HG03097 (cell line): ENCODE results near the gene PRRC2B.
"Not testable (repeated sequence)": the region's sequence is repeated elsewhere in the genome, so short reads cannot be mapped to it uniquely, and the experiment has no call there.

Source experiments
- ATAC-seq: cut with Tn5 transposase; IDR thresholded peaks from one replicate; pipeline ENCODE4 v1.9.1; 2021; ENCODE audit not compliant: unreplicated experiment, low FRiP score

Gene PRRC2B

GRCh38 chr9:131432597-131433301 lies 38.9 kb downstream of the PRRC2B start:
- no peak for ATAC-seq

GRCh38 chr9:131433302-131433854 lies 39.5 kb downstream of the PRRC2B start:
- ATAC-seq, result no peak

- no peak for ATAC-seq
Measured at GRCh38 chr9:131434673-131435072, 40.8 kb downstream of the PRRC2B start.

DNA sequence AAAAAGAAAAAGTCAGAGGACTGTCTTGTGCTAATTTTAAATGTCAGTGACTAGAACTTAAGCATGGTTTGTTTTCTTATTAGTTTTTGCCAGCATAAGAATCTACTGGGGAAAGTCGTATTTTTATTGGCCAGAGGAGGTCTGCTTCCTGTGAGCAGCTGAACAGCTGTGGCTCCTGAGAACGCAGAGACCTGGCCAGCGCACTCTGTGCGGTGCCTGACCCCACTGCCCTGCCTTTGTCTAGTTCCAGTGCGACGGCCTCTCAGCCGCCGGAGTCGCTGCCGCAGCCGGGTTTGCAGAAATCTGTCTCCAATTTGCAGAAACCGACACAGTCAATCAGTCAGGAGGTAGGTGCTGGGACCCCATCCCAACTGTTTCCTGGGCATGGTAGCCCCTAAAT lies 42.5 kb downstream of the PRRC2B start:
- no peak for ATAC-seq

- no peak for ATAC-seq
Measured at GRCh38 chr9:131436865-131437271, 43.0 kb downstream of the PRRC2B start.

DNA sequence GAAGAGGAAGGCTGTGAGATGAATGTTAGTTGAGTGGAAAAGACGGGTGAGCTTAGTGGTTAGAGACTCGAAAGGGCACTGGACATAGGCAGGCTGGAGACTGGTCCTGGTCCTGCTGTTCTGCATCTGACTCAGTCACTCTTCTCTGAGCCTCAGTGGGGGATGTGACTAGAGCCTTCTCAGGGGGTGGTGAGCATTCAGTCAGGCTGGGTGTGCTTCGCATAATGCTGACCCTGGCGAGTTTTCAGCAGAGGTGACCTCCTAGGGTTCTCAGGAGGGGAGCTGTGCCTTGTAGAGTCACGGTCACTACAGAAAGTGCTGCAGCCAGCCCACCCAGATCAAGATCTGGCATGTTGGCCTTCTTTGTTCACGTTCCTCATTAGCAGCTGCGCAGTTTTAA lies 44.3 kb downstream of the PRRC2B start:
- no peak for ATAC-seq

DNA sequence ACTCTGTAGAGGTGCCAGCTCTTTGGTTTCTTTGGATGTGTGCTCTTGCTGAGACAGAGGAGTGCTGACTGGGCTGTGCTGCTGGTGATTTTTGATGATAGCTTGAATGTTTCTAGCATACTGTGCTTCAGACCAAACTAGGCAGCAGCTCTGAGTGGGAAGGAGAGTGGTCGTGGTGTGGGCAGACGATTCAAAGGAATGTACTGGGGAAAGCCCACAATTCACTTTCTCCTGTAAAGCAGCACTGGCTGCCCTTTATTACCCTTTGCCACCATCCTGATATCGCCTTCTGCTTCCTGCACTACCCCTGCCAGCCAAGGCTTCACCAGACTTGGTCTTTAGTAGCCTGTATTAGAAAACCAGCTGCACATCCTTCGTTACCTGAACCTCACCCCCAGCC lies 45.3 kb downstream of the PRRC2B start:
- ATAC-seq, result no peak

DNA sequence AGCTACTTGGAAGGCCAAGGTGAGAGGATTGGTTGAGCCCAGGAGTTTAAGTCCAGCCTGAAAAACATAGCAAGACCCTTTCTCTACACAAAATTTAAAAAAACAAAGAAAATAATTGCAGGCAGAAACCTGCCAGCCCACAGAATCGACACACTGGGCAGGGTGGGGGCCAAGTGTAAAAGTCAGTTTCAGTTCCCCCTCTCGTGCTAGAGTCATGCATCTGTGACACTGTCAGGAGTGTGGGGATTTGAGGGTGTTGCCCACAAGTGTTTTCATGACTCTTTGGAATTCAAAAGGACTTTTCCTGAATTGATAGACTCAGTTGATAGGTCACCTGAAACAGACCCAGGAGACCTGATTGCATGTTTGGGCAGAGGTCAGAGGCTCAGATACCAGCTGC lies 47.6 kb downstream of the PRRC2B start:
- ATAC-seq, result no peak

DNA sequence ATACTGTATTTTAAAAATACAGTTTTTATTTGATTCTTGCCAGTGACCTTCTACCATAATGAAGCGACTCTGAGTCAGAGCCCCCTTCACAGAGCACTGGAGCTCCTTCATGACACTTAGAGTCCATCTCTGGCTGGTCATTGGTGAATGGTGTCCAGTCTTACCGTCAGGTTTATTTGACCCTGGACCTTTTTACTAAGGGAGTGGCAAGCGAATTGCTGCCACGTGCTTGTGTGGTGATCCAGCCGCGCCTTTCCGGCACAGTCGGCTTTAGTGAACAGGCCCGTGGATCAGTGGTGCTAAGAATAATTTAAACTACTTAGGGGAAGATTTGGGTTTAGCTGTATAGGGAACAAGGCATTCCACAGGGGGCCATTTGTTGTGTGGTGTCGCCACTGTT lies 48.5 kb downstream of the PRRC2B start:
- ATAC-seq, result no peak

GRCh38 chr9:131443648-131444047 lies 49.8 kb downstream of the PRRC2B start:
- ATAC-seq, result no peak

GRCh38 chr9:131446276-131446675 lies 52.4 kb downstream of the PRRC2B start:
- ATAC-seq, result no peak

DNA sequence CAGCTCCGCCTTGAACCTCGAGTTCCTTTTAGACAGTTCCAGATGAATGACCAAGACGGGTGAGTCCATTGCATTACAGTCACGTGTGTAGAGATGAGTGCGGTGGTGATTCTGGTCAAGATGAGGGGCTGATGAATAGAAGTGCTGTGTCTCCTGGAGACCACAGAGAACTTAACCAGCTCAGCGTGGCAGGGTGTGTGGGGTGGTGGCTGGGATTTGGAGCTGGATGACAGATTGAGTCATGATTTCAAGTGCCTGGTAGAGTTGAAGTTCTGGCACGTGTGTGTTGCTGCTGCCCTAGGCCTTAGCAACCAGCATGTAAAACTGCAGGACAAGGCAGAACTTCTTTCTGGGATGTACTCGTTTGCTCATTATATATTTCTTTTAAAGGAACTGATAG lies 53.3 kb downstream of the PRRC2B start:
- ATAC-seq, result no peak

DNA sequence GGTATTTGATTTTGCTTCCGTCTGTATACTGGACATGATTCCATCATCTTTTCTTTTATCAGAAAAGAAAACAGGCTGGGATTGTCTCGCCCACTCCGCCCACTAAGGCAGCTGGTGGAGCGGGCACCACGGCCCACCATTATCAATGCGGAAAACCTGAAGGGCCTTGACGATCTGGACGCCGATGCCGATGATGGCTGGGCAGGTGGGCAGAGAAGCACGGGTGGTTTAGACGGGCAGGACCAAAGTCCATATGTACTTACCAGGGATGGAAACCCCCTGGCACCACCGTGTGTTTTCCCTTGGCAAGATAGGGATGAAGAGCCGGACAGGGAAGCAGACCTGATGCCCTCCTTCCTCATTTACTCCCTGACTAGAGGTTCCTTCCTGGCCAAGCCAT lies 53.7 kb downstream of the PRRC2B start:
- no peak for ATAC-seq

GRCh38 chr9:131448818-131449217 lies 54.9 kb downstream of the PRRC2B start:
- no peak for ATAC-seq

GRCh38 chr9:131449276-131449675 lies 55.4 kb downstream of the PRRC2B start:
- ATAC-seq, result no peak

DNA sequence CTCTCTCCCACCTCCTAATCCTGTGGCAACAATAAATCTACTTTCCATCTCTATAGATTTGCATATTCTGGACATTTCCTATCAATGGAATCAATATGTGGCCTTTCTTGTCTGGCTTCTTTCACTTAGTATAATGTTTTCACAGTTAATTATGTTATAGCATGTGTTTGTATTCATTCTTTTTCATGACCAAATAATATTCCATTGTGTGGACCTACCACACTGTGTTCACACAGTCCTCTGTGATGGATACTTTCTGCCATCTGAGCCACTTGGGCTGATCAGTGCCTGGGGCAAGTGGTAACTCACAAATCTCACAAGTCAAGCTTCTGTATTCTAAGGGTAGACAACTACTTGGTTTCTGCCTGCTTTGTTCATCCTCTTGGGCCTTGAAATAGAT lies 60.1 kb downstream of the PRRC2B start:
- ATAC-seq, result no peak

- ATAC-seq, result not testable (repeated sequence)
Measured at GRCh38 chr9:131455655-131456054, 61.8 kb downstream of the PRRC2B start.

DNA sequence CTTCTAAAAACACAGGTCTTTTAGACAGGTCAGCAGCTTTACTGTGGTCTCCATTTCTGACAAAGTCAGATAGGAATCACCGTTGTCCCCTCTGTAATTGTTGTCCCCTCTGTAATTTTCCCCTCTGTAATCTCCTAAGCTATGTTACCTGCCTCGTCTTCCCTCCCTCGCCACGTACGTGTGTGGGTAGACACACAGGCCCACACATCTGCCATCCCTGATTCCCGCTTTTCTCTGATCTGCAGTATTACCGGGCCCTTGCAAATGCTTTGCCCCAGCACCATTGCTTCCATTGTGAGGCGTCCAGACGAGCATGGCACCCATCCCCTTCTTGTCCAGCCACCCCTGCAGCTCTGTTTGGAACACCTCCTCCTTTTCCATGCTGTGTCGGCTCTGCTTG lies 63.9 kb downstream of the PRRC2B start:
- ATAC-seq, result no peak

DNA sequence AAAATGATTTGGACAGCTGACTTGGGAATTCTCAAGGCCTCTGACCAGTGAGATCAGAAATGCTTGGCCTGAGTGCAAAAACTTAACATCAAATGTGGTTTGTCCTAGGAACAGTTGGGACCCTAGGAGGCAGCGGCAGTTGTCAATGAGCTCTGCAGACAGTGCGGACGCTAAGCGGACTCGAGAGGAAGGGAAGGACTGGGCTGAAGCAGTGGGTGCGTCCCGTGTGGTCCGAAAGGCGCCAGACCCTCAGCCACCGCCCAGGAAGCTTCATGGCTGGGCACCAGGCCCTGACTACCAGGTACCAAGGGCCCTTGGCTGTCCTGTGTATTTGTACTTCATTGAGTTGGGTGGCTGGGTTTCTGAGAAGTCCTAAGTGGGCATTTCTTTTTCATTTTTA lies 65.2 kb downstream of the PRRC2B start:
- ATAC-seq, result no peak

GRCh38 chr9:131461166-131461565 lies 67.3 kb downstream of the PRRC2B start:
- no peak for ATAC-seq

GRCh38 chr9:131464354-131465000 lies 70.6 kb downstream of the PRRC2B start:
- no peak for ATAC-seq

DNA sequence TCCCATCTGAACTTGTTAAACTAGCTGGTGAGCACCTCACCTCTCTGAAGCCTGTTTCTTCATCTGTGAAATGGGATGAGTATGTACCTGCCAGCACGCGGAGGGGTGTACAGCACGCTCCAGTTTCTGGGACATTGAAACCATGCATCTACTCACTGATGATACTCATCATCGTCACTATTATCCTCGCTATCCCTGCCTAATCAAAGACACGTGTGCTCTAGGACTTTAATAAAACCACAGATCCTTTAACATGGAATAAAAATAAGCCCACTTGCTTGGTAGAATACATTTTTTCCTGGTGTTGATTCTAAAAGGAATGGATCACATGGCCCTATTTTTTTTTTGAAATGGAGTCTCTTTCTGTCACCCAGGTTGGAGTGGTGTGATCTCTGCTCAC lies 71.5 kb downstream of the PRRC2B start:
- ATAC-seq, result no peak
